ENCODE measurements around the gene GPC6.
A peak's percentile ranks its signal among the peaks of the same experiment; 100 is the strongest.

Gene GPC6

GRCh38 chr13:94394723-94395122, 1168.1 kb downstream of the GPC6 start:
- DNase-seq: no peak

GRCh38 chr13:94395860-94396259, 1169.3 kb downstream of the GPC6 start:
- no peak for DNase-seq

- no peak for DNase-seq
These were observed 1173.2 kb downstream of the GPC6 start for GRCh38 chr13:94399812-94400211.

- DNase-seq: no peak
These were observed 1174.3 kb downstream of the GPC6 start for GRCh38 chr13:94400874-94401273.

- no peak for DNase-seq
These were observed 1181.9 kb downstream of the GPC6 start for GRCh38 chr13:94408314-94409036.

- no peak for DNase-seq
These were observed 1185.1 kb downstream of the GPC6 start for GRCh38 chr13:94411747-94412146.

- DNase-seq: no peak
These were observed 1186.4 kb downstream of the GPC6 start for GRCh38 chr13:94412870-94413597.

- DNase-seq: no peak
These were observed 1187.0 kb downstream of the GPC6 start for GRCh38 chr13:94413598-94413944.

- no peak for DNase-seq
These were observed 1187.5 kb downstream of the GPC6 start for GRCh38 chr13:94414141-94414540.

- DNase-seq: no peak
These were observed 1188.1 kb downstream of the GPC6 start for GRCh38 chr13:94414708-94415107.

- DNase-seq: no peak
These were observed 1189.1 kb downstream of the GPC6 start for GRCh38 chr13:94415500-94416237.

GRCh38 chr13:94416454-94417080, 1190.0 kb downstream of the GPC6 start:
- DNase-seq: no peak

GRCh38 chr13:94417294-94417693, 1190.7 kb downstream of the GPC6 start:
- no peak for DNase-seq

- peak; percentile 84 to 86 for DNase-seq
These were observed 1192.8 kb downstream of the GPC6 start for GRCh38 chr13:94419304-94419924.

- DNase-seq: peak; percentile 76 to 83
These were observed 1193.3 kb downstream of the GPC6 start for GRCh38 chr13:94419925-94420305.

- no peak for DNase-seq
These were observed 1200.8 kb downstream of the GPC6 start for GRCh38 chr13:94427313-94427953.

- DNase-seq: no peak
These were observed 1205.0 kb downstream of the GPC6 start for GRCh38 chr13:94431574-94431973.

- DNase-seq: no peak
These were observed 1205.4 kb downstream of the GPC6 start for GRCh38 chr13:94431987-94432386.

GRCh38 chr13:94433055-94433961, 1206.7 kb downstream of the GPC6 start:
- no peak for DNase-seq

GRCh38 chr13:94435604-94436226, 1209.1 kb downstream of the GPC6 start:
- peak; percentile 13 to 43 for DNase-seq

GRCh38 chr13:94444826-94445225, 1218.2 kb downstream of the GPC6 start:
- DNase-seq: no peak

All from inflammatory macrophage (primary cell).